CD4-positive, alpha-beta T cell treated with Interferon gamma for 1 hour (primary cell): ENCODE data around the gene MYBPC1.
A peak's percentile ranks its signal among the peaks of the same experiment; 100 is the strongest.
"Not testable (repeated sequence)": the region's sequence is repeated elsewhere in the genome, so short reads cannot be mapped to it uniquely, and the experiment has no call there.

Experiments used
- DNase-seq: peaks from one replicate; pipeline ENCODE4 v3.0.0-alpha.2; 2020

The MYBPC1 gene

GRCh38 chr12:101660662-101661061, 65.9 kb downstream of the MYBPC1 start:
- DNase-seq = not testable (repeated sequence)

GRCh38 chr12:101663298-101663697, 68.5 kb downstream of the MYBPC1 start:
- DNase-seq = no peak

DNA sequence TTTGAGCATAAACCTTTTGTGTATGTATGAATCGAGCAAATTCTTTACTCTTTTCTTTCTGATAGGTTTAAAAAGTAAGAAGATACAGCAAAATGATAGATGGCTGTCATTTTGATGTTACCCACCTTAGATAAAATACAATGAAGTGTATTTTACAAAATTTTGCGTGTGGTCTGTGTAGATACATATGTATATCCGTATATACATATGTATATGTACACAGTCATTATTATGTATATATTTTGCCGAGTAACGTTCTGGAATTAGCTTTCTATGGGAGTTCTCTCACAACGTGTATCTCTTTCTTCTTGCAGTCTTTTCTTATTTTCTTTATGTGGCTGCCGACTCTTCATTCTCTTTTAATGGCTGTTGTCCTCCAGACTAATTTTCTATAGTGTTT, 70.2 kb downstream of the MYBPC1 start:
- no peak for DNase-seq

- DNase-seq = no peak
These were observed 71.4 kb downstream of the MYBPC1 start for GRCh38 chr12:101666052-101666728.

DNA sequence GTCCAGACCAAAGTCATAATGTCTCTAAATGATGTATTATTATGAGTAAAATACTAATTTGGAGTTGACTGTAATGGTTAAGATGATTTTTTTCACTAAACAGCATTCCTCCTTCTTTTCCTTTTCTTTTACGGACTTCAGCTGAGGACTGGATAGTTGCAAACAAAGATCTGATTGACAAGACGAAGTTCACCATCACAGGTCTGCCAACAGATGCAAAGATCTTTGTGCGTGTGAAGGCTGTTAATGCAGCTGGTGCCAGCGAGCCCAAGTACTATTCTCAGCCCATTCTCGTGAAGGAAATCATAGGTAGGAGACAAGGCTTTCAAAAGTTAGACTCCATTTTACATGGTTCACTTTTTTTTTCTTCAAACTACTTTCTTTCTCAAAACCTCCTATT, 72.8 kb downstream of the MYBPC1 start:
- DNase-seq = no peak

DNA sequence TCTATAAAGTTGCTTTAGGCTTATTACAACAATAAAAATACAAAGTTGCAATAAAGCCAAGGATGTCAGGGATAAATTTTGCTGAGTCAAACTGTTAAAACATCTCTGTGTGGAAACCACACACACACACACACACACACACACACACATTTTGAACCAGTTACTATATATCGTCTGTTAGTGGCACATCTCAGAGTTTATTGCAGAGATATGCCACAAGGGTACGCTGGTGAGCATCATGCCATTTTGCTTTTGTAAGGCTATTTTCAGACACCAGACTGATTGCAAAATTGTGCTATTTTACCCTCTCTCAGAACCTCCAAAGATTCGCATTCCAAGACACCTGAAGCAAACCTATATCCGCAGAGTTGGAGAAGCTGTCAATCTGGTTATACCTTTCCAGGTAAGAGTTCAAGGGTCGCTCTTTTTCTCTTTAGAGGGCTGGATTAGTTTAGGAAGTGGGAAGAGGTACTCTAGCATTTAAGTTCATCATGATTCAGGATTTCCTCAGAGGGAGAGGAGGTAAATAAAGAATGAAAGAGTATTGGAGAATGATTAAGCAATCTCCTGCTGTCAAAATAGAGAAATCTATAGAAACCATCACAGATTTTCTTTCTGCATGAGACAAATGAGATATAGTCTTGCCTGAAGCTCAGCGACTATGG, 75.4 kb downstream of the MYBPC1 start:
- peak; percentile 52 for DNase-seq

DNA sequence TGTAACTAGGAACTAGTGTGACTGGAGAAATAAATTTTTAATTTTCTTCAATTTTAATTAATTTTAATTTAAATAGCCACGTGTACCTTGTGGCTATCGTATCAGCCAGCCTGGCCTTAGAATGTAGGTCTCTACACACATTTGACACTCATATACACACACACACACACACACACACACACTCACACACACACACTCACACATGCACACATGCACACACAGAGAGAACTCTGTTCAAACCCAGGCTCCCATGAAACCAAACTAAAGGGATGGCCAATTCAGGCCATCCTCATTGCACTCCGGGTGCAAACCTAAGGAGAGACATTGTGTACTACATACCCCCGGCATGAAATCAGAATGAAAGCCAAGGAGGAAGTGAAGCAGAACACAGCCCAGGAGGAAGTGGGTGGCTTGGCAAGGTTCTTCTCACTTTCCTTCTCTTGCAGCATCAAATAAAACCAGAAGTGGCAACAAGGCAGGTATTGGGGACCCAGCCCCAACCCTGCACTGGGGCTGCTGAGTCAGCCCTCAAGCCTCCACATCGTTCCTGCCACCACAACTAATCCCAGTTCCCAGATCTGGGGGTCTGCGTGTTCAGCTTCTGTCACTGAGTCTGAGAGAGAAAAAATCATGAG, 76.5 kb downstream of the MYBPC1 start:
- peak; percentile 47 for DNase-seq

DNA sequence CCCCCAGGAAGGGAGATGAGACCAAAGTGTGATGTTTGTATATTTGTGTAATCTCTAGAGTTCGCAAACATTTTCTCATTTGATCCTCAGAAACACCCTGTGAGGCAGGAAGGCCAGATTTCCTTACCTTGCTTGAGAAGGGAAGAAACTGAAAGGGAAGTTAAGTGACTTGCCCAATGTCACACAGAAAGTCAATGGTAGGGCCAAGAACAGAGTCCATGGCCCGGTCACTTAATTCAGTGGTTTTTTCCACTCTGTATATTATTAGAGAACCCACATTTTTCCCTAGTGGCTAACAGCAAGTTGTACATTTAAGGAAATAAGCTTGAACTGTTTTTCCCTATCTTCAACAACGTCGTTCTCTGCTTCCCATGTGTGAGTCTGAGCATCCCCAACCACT, 77.1 kb downstream of the MYBPC1 start:
- DNase-seq = no peak

GRCh38 chr12:101675555-101675954, 80.8 kb downstream of the MYBPC1 start:
- no peak for DNase-seq

DNA sequence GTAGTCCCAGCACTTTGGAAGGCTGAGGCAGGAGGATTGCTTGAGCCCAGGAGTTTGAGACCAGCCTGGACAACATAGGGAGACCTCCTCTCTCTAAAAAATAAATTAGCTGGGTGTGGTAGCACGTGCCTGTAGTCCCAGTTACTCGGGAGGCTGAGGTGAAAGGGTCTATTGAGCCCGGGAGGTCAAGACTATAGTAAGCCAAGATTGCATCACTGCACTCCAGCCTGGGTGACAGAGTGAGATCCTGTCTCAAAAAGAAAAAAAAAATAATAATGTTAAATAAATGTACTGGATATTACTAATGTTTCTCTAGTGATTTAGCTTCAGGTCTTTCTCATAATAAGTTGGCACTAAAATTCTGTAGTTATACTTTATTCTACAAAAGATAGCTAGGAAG, 81.7 kb downstream of the MYBPC1 start:
- DNase-seq = not testable (repeated sequence)

DNA sequence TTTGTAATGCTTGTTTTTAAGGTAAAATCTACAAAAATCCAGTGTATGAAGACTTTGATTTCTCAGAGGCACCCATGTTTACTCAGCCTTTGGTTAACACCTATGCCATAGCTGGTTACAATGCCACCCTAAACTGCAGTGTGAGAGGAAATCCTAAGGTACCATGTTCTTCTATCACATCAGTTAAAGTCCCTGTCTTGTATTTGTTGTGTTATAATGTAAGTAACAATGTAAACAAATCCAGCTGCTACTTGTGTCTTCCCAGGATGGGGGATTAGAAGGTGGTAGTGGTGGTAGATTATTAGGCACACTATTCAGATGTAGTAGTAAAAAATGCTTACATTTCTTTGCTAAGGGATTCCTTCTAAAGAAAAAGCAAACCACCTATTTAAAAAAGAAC, 83.3 kb downstream of the MYBPC1 start:
- no peak for DNase-seq

DNA sequence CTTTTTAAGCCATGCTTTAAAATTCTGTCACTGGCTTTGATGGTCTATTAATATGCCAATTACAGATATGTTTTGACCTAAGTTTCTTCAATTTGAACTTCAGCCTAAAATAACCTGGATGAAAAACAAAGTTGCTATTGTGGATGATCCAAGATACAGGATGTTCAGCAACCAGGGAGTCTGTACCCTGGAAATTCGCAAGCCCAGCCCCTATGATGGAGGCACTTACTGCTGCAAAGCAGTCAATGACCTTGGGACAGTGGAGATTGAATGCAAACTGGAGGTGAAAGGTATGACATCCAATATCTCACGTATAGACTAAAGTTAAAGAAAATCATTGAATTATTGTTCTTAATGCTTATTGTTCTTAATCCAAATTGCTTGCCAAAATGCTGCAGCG, 85.5 kb downstream of the MYBPC1 start:
- no peak for DNase-seq

DNA sequence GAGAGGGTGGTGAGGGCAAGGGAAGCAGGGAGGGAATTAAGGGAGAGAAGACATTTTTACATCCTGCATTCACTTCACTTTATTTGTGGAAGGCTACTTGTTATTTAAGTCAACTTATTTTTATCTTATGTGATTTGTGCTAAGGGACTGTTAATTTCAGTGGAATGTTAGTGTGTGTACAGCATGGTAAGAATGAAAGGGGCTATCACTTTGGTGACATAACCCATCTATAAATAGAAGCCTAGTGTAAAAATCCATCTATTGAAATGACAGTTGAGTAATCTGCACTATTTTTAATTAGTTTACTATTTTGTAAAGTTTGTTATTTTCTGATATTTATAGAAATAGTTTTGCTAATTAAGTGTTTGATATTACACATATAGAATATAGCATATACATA, 85.9 kb downstream of the MYBPC1 start:
- no peak for DNase-seq

DNA sequence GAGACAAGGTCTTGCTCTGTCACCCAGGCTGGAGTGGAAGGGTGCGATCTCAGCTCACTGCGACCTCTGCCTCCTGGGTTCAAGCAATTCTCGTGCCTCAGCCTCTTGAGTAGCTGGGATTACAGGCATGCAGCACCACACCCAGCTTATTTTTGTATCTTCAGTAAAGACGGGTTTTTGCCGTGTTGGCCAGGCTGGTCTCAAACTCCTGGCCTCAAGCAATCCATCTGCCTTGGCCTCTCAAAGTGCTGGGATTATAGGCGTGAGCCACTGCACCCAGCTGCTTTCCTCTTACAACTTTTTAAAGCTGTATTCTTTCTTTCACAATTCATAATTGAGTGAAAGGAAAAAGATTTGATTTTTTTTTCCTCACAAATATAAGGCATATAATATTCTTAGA, 86.9 kb downstream of the MYBPC1 start:
- DNase-seq = not testable (repeated sequence)

DNA sequence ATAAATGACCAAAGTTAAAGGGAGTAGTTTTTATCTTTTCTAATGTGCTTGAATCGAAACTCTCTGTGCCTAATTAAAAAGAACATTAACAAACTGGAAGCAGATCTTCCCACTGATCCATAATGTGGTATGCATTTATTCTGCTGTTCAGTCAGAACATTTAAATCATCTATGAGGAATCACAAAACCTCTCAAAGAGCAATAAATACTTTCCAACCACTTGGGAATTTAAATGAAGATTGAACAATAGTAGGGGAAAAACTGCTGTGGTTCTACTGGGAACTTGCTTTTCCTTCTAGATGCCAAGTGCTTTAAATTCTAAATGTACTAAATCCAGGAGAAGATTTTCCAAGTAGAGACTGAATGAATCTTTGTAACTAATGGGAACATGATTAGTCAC, 90.3 kb downstream of the MYBPC1 start:
- DNase-seq = no peak

DNA sequence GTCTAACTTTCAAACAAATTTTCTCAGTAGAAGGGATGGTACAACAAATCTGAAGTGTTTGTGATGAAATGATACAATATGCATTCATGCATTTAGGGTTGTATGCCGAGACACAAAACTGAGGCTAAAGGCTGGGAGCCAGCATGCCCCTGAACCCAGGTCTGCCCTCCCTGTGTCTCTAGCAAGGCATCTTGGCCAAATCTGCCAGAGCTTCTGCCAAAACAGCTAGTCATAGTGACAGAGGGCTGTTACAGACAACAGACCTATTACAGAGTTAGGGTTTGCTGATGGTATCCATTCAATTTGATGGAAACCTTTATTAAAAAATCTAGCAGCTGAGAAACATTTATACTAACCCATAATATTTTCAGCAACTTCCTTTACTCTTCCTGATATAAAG, 91.4 kb downstream of the MYBPC1 start:
- DNase-seq = no peak

DNA sequence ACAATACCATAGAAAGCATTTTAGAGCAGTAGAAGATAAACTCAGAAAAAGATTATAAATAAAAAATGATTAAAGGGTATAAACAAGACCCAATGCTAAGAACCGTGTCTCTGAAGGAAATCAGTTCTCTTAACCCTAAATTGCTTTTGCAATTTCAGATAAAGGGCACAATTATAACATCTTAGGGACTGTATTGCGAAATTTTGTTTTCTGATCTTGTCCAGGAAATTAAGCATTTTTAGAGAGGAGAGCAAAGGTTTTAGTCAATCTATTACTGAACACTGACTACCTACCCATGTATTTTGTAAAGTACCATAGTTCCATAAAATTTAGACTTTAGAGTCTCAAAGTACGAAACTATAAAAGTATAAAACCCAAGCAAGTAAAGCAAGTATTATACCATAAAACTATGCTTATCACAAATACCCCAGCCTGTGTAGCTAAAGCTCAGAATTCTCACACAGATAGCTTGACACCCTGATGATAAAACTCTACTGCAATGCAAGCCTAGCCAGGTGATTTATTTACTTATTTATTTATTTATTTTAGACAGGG, 95.8 kb downstream of the MYBPC1 start:
- no peak for DNase-seq

DNA sequence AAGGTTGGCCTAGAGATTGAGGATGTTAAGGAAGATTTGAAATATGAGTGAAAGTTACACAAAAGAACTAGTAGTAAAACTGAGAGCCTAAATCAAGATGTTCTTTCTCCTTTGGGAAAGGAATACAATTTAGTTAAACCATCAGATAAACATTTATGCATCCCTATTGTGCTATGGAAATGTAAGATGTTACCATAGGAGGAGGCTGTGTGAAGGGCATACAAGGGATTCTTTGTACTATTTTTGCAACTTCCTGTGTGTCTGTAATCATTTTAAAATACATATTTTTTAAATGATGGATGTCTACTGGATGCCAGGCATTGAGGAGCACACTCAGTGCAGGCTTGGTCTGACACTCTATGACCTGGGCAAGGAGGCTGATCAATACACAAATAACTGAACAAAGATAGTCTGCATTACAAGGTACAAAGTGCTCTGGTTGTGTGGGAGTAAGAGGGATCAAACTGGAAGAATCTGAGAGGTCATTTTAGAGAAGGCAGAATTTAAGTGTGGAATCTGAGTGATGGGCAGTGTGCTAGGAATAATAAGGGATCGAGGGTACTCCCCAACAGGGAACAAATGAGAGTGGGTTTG, 96.8 kb downstream of the MYBPC1 start:
- DNase-seq = no peak

- no peak for DNase-seq
These were observed 99.6 kb downstream of the MYBPC1 start for GRCh38 chr12:101694297-101694848.

- no peak for DNase-seq
These were observed 100.2 kb downstream of the MYBPC1 start for GRCh38 chr12:101694986-101695385.

DNA sequence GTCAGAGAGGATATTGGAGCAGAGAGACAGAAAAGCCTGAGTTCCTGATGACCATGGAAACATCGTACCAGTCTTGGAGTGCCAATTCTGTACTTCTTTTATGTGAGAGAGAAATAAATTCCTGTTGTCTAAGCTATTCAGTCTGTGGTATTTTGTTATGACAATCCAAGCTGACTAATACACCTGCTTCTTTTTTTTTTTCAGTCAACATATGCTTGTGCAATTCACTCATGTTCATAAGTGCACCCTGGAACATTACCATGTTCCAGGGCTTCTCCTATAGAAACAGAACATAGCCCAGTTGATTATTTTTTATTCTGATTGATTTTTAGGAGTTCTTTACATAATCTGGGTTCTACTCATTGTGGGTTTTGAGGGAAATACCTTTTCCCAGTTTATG, 100.9 kb downstream of the MYBPC1 start:
- DNase-seq = no peak

GRCh38 chr12:101696251-101697196, 101.8 kb downstream of the MYBPC1 start:
- DNase-seq = peak; percentile 7
